Measurements from ENCODE around the gene LRRFIP1.
"Not testable (repeated sequence)": the region's sequence is repeated elsewhere in the genome, so short reads cannot be mapped to it uniquely, and the experiment has no call there.

LRRFIP1 gene

DNA sequence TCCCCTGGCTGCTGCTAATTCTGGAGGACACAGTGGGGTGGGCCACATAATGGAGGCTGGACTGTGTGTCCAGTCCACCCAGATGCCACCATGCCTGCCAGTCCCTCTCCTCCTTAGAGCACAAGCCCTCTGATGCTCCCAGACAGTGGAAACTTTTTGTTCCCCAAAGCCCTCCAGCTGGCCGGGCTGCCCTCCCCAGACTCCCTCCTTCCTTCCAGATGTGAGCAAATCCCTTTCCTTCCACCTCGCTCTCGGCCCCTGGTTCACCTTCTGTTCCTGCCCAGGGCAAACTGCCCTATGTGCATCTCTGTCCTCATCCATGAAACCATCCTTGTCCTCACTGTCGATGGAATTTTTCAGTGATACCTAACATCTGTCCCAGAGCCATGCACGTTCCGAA lies 33.9 kb downstream of the LRRFIP1 start:
- DNase-seq (ENCODE audit: low read depth) = no peak
- no peak for TF ChIP-seq CTCF (conservative IDR thresholded peaks at IDR 0.05; ENCODE audit: low read length)
- H3K4me3 ChIP-seq (ENCODE audit: low read length) = no peak overlapping the region

GRCh38 chr2:237661799-237662328 lies 34.5 kb downstream of the LRRFIP1 start:
- no peak for DNase-seq (ENCODE audit: low read depth)
- TF ChIP-seq CTCF (conservative IDR thresholded peaks at IDR 0.05; ENCODE audit: low read length) = no peak
- no peak overlapping the region for H3K4me3 ChIP-seq (ENCODE audit: low read length)

DNA sequence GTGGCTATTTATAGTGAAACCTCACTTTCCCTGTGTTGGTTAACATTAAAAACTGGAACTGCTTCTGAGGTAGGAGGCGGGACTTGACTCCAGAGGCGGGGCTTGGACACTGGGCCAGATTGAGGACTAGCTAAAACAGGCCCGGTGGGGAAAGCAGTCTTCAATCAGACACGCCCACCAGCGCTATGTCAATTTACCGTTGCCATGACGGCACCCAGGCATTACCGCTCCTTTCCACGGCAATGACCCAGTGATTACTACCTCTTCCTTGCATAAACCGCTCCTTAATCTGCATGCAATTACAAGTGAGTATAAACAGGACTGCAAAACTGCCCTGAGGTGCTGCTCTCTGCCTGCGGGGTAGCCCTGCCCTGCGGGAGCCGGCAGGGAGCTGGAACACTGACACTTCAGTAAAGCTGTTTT lies 35.3 kb downstream of the LRRFIP1 start:
- TF ChIP-seq CTCF (conservative IDR thresholded peaks at IDR 0.05; ENCODE audit: low read length) = peak; percentile 22; the same call in 1 of the 2 replicates
- H3K4me3 ChIP-seq (ENCODE audit: low read length) = no peak overlapping the region; the same call in 1 of the 2 replicates

GRCh38 chr2:237663517-237664110 lies 36.2 kb downstream of the LRRFIP1 start:
- H3K4me3 ChIP-seq (ENCODE audit: low read length) = no peak overlapping the region
- no peak for TF ChIP-seq CTCF (conservative IDR thresholded peaks at IDR 0.05; ENCODE audit: low read length)
- no peak for DNase-seq (ENCODE audit: low read depth)

More for the DNA sequence above, 35.3 kb downstream of the LRRFIP1 start:
- DNase-seq (ENCODE audit: low read depth) = peak; percentile 93

DNA sequence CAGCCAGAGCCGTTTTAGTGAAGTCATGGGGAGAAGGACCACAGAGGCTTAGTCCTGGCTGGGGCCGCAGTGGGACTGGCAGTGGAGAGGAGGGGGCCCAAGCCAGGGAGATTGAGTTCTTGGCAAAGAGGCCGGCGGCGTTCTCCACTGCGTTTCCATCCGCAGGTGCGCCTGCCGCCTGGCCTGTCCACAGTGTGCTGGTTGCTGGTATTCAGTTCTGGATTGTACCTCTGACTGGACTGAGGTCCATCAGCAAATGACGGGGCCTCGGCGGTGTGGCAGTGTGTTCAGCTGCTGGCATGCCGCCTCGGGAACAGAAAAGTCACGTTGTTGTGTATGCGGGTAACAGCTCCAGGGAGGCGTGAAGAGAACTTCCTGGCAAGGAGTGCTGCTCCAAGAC lies 36.8 kb downstream of the LRRFIP1 start:
- no peak overlapping the region for H3K4me3 ChIP-seq (ENCODE audit: low read length)
- DNase-seq (ENCODE audit: low read depth) = no peak
- no peak for TF ChIP-seq CTCF (conservative IDR thresholded peaks at IDR 0.05; ENCODE audit: low read length)

GRCh38 chr2:237665713-237666143 lies 38.3 kb downstream of the LRRFIP1 start:
- no peak for DNase-seq (ENCODE audit: low read depth)
- TF ChIP-seq CTCF (conservative IDR thresholded peaks at IDR 0.05; ENCODE audit: low read length) = no peak
- no peak overlapping the region for H3K4me3 ChIP-seq (ENCODE audit: low read length)

DNA sequence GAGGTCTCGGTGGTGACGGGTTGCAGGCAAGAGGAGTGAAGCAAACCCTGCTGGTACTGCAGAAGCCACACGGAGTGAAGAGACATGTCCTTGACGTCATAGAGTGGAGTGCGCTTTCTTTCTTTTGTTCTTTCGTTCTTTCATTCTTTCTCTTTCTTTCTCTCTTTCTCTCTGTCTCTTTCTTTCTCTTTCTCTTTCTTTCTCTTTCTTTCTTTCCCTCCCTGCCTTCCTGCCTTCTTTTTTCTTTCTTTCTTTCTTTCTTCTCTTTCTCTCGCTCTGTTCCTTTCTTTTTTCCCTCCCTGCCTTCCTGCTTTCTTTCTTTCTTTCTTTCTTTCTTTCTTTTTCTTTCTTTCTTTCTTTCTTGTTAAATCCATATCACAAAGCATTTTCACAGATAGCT lies 39.2 kb downstream of the LRRFIP1 start:
- H3K4me3 ChIP-seq (ENCODE audit: low read length) = no peak overlapping the region
- TF ChIP-seq CTCF (conservative IDR thresholded peaks at IDR 0.05; ENCODE audit: low read length) = no peak
- DNase-seq (ENCODE audit: low read depth) = no peak

GRCh38 chr2:237667050-237667576 lies 39.7 kb downstream of the LRRFIP1 start:
- not testable (repeated sequence) for DNase-seq (ENCODE audit: low read depth); H3K4me3 ChIP-seq (ENCODE audit: low read length)
